DND-41 (cell line): ENCODE data around the gene SPATA6L.

ENCODE experiments used
- ATAC-seq: fragments of 200-7000 bp; cut with Tn5 transposase; 3 replicates; pipeline ENCODE4 v1.9.1; 2021; ENCODE audit warnings: low read depth; ENCODE audit not compliant: insufficient read depth
- DNase-seq: peaks from one replicate; pipeline ENCODE4 v3.0.0-alpha.2; 2020
- H2AFZ ChIP-seq: 2 replicates; pipeline ENCODE4 v1.6.0; 2012; ENCODE audit warnings: low read depth, low read length
- H3K27ac ChIP-seq: 2 replicates; pipeline ENCODE4 v1.5.1; 2012; ENCODE audit warnings: low read length, inconsistent platforms
- H3K27me3 ChIP-seq: fragments of 200-600 bp; sonication (generic); 2 replicates; pipeline ENCODE4 v1.6.0; 2012; ENCODE audit warnings: low read length, mild to moderate bottlenecking, inconsistent platforms; ENCODE audit not compliant: insufficient read depth, poor library complexity
- H3K36me3 ChIP-seq: 2 replicates; pipeline ENCODE4 v1.5.1; 2012; ENCODE audit warnings: low read length, inconsistent platforms; ENCODE audit not compliant: insufficient read depth
- H3K4me1 ChIP-seq: 2 replicates; pipeline ENCODE4 v1.5.1; 2012; ENCODE audit warnings: mild to moderate bottlenecking, low read length; ENCODE audit not compliant: insufficient read depth
- H3K4me2 ChIP-seq: 2 replicates; pipeline ENCODE4 v1.6.0; 2012; ENCODE audit warnings: mild to moderate bottlenecking, moderate library complexity, low read length, inconsistent platforms; ENCODE audit not compliant: insufficient read depth
- H3K4me3 ChIP-seq, 2 experiments: fragments of 200-600 bp in 1 of 2; shearing (Covaris generic) in 1 of 2; 2 replicates each; pipeline ENCODE4 v1.5.1; 2012 to 2016; ENCODE audit warnings: inconsistent platforms in 2 of 2, low read length in 2 of 2, mild to moderate bottlenecking in 2 of 2, low read depth in 1 of 2, moderate library complexity in 1 of 2
- H3K79me2 ChIP-seq: 2 replicates; pipeline ENCODE4 v1.6.0; 2012; ENCODE audit warnings: low read length, inconsistent platforms; ENCODE audit not compliant: insufficient read depth
- H3K9ac ChIP-seq: 2 replicates; pipeline ENCODE4 v1.6.0; 2012; ENCODE audit warnings: low read depth, mild to moderate bottlenecking, inconsistent platforms, low read length, moderate library complexity
- H3K9me3 ChIP-seq: 2 replicates; pipeline ENCODE4 v1.5.1; 2012; ENCODE audit warnings: low read length, moderate library complexity, mild to moderate bottlenecking, inconsistent platforms; ENCODE audit not compliant: insufficient read depth, severe bottlenecking
- H4K20me1 ChIP-seq: 2 replicates; pipeline ENCODE4 v1.6.0; 2012; ENCODE audit warnings: low read length; ENCODE audit not compliant: insufficient read depth
- EZH2 ChIP-seq: IDR thresholded peaks from 3 replicates; pipeline ENCODE4 v1.6.1; 2012; ENCODE audit warnings: borderline replicate concordance, low read depth, mild to moderate bottlenecking, moderate library complexity, low read length, inconsistent platforms; ENCODE audit not compliant: severe bottlenecking
- TF ChIP-seq, protein P1 (sequence below): IDR thresholded peaks from 2 replicates; pipeline ENCODE4 v1.5.1; 2012; ENCODE audit warnings: borderline replicate concordance, low read length, moderate library complexity, mild to moderate bottlenecking; ENCODE audit not compliant: poor library complexity, severe bottlenecking; ENCODE audit errors: extremely low read depth

Gene SPATA6L

DNA sequence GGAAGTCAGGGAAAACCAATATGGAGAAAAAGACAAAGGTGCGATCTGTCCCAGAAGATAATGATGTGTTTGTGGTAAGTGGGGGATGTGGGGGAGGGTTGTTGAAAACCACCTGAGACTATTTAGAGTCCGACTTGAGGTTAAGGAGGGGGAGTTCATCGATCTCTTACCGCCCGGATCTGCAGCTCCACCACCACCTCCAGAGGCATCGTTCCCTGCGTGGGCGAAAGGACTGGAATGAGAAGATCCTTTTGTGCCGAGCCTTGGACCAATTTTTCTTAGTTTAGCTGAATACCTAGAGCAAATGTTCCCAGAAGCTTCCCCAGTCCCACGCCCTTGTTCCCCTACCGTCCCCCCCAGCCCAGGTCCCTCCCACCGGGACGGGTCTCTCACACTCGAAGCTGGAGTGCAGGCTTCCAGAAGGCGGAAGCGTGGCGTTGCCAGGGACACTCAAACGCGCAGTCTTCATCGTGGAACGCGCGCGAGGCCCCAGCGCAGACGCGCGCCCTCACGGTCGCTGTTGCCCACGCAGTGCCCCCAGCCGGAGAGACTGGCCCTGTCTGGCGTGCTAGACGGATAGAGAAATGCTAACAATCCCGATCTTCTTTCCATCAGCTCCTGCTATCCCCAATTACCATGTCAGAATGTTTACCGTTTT lies at the start of gene SPATA6L:
TSS of gene SPATA6L (minus strand) at position 439 of the 658 bp plus-strand sequence. CDS start at position 209, 230 bp downstream.
- no peak for ATAC-seq

GRCh38 chr9:4714266-4715016 lies 48.2 kb upstream of the SPATA6L start:
- no peak for DNase-seq
- no peak overlapping the region for H3K27ac ChIP-seq
- peaks cover 70% of the 10 kb centered on the region for H3K36me3 ChIP-seq

More for the DNA sequence above, at the start of gene SPATA6L:
- Histone ChIP-seq H3K9me3 (no peaks in the 10 kb centered on the region), H3K79me2 (peaks cover 10% of the 10 kb centered on the region), H3K36me3 (no peaks in the 10 kb centered on the region; the same call in 1 of the 2 replicates), H3K4me1 (peaks cover 35% of the 10 kb centered on the region), H3K4me3 (no peak within 1 kb of the TSS), H3K9ac (no peak within 1 kb of the TSS), H3K4me2 (no peak within 1 kb of the TSS), H4K20me1 (no peaks in the 10 kb centered on the region), H3K27ac (no peak within 1 kb of the TSS), H2AFZ (no peak within 1 kb of the TSS), H3K27me3 (no peaks in the 10 kb centered on the region)
- DNase-seq: no peak
- TF ChIP-seq, protein P1, sequence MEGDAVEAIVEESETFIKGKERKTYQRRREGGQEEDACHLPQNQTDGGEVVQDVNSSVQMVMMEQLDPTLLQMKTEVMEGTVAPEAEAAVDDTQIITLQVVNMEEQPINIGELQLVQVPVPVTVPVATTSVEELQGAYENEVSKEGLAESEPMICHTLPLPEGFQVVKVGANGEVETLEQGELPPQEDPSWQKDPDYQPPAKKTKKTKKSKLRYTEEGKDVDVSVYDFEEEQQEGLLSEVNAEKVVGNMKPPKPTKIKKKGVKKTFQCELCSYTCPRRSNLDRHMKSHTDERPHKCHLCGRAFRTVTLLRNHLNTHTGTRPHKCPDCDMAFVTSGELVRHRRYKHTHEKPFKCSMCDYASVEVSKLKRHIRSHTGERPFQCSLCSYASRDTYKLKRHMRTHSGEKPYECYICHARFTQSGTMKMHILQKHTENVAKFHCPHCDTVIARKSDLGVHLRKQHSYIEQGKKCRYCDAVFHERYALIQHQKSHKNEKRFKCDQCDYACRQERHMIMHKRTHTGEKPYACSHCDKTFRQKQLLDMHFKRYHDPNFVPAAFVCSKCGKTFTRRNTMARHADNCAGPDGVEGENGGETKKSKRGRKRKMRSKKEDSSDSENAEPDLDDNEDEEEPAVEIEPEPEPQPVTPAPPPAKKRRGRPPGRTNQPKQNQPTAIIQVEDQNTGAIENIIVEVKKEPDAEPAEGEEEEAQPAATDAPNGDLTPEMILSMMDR: no peak
- no peak for TF ChIP-seq EZH2

DNA sequence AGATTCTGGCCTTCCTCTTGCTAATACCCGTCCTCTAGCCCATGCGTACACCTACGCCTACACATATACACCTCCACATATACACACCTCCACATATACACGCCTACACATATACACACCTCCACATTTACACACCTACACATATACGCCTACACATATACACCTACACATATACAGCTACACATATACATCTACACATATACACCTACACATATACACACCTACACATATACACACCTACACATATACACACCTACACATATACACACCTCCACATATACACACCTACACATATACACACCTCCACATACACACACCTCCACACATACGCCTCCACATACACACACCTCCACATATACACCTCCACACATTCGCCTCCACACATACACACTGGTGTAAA lies 47.6 kb upstream of the SPATA6L start:
- no peaks in the 10 kb centered on the region; the same call in 1 of the 2 replicates for H4K20me1 ChIP-seq
- no peaks in the 10 kb centered on the region for H3K79me2 ChIP-seq
- H3K9me3 ChIP-seq: no peaks in the 10 kb centered on the region
- H3K36me3 ChIP-seq: peaks cover 72% of the 10 kb centered on the region
- ATAC-seq (no peak; the same call in 2 of the 3 replicates), DNase-seq (no peak)
- no peak overlapping the region for H2AFZ ChIP-seq
- H3K9ac ChIP-seq: no peak overlapping the region
- TF ChIP-seq EZH2: no peak
- TF ChIP-seq, protein P1: no peak
- H3K4me2 ChIP-seq: no peak overlapping the region
- no peak overlapping the region for H3K4me3 ChIP-seq
- H3K4me1 ChIP-seq: no peaks in the 10 kb centered on the region
- H3K27ac ChIP-seq: no peak overlapping the region
- no peaks in the 10 kb centered on the region for H3K27me3 ChIP-seq

More at GRCh38 chr9:4714266-4715016, 48.2 kb upstream of the SPATA6L start:
- no peaks in the 10 kb centered on the region for H3K4me1 ChIP-seq
- ATAC-seq: no peak
- no peak overlapping the region for H2AFZ ChIP-seq
- H3K4me3 ChIP-seq: no peak overlapping the region
- H3K79me2 ChIP-seq: no peaks in the 10 kb centered on the region
- no peak overlapping the region for H3K4me2 ChIP-seq
- no peak overlapping the region for H3K9ac ChIP-seq
- no peak for TF ChIP-seq EZH2
- TF ChIP-seq, protein P1: no peak
- H4K20me1 ChIP-seq: no peaks in the 10 kb centered on the region; the same call in 1 of the 2 replicates
- H3K27me3 ChIP-seq: no peaks in the 10 kb centered on the region
- H3K9me3 ChIP-seq: no peaks in the 10 kb centered on the region
